ENCODE results near the gene HSPA12A. TPM values are rescaled to one million over a fixed set of nuclear protein-coding genes. Genes with fewer than 3 reads are reported as not detected.

The HSPA12A gene
- total RNA-seq, 1 donor: 10.9 TPM

DNA sequence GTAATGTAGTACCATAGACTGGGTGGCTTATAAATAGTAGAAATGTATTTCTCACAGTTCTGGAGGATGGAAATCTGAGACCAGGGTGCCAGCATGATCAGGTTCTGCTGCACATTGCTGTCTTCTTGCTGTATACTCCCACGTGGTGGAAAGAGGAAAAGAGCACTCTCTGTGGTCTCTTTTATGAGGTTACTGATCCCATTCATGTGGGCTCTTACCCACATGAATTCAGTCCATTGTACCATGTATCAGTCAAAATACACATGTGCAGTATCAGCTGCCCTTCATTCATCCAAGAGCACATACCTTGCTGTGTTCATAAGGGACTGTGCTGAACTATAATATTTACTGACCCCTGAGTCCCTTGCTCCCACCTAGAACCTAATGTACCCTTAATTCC, 104.5 kb downstream of the HSPA12A start:
- no peaks in the 10 kb centered on the region for H3K79me2 ChIP-seq (ENCODE audit: insufficient read depth, low read length)
- TF ChIP-seq, protein P1, sequence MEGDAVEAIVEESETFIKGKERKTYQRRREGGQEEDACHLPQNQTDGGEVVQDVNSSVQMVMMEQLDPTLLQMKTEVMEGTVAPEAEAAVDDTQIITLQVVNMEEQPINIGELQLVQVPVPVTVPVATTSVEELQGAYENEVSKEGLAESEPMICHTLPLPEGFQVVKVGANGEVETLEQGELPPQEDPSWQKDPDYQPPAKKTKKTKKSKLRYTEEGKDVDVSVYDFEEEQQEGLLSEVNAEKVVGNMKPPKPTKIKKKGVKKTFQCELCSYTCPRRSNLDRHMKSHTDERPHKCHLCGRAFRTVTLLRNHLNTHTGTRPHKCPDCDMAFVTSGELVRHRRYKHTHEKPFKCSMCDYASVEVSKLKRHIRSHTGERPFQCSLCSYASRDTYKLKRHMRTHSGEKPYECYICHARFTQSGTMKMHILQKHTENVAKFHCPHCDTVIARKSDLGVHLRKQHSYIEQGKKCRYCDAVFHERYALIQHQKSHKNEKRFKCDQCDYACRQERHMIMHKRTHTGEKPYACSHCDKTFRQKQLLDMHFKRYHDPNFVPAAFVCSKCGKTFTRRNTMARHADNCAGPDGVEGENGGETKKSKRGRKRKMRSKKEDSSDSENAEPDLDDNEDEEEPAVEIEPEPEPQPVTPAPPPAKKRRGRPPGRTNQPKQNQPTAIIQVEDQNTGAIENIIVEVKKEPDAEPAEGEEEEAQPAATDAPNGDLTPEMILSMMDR (IDR thresholded peaks at IDR 0.05; ENCODE audit: extremely low read depth, low read depth, low read length): no peak
- H3K4me1 ChIP-seq (ENCODE audit: insufficient read depth, low read length): no peaks in the 10 kb centered on the region
- no peaks in the 10 kb centered on the region for H3K36me3 ChIP-seq (ENCODE audit: insufficient read depth, low read length)
- no peak for DNase-seq (ENCODE audit: insufficient read length, low spot score, missing footprints)
- no peaks in the 10 kb centered on the region for H3K9me3 ChIP-seq (ENCODE audit: low read depth, low read length)
- H3K4me2 ChIP-seq (ENCODE audit: insufficient read depth, low read length): no peak overlapping the region
- H3K4me3 ChIP-seq (ENCODE audit: insufficient read depth, low read length): no peak overlapping the region
- H3K27me3 ChIP-seq (ENCODE audit: insufficient read depth, low read length): no peaks in the 10 kb centered on the region
- no peak overlapping the region for H3K27ac ChIP-seq (ENCODE audit: low read depth, low read length)
- H4K20me1 ChIP-seq (ENCODE audit: insufficient read depth, low read length): no peaks in the 10 kb centered on the region
- no peak overlapping the region for H2AFZ ChIP-seq (ENCODE audit: low read length)

DNA sequence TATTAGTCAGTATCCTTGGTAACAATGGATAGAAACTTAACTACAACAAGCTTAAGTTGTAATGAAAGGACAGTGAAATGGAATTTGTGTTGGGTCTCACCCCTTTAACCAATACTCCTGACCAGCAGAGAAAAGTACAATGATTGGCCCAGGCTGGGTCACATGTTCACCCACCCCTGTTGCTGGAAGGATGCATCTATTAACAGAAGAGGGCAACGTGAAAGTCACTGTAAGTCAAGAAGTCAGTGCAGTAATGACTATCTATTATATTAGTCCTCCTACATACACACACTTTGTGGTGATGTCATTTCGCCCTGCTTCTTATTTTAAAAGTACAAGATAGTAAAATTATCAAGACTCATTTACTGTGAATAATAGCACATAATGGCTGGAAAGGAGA, 105.4 kb downstream of the HSPA12A start:
- Histone ChIP-seq H3K36me3 (ENCODE audit: insufficient read depth, low read length) (no peaks in the 10 kb centered on the region), H3K27me3 (ENCODE audit: insufficient read depth, low read length) (no peaks in the 10 kb centered on the region), H3K9me3 (ENCODE audit: low read depth, low read length) (no peaks in the 10 kb centered on the region), H3K4me1 (ENCODE audit: insufficient read depth, low read length) (no peaks in the 10 kb centered on the region), H3K27ac (ENCODE audit: low read depth, low read length) (no peak overlapping the region), H3K79me2 (ENCODE audit: insufficient read depth, low read length) (no peaks in the 10 kb centered on the region), H2AFZ (ENCODE audit: low read length) (no peak overlapping the region), H3K4me3 (ENCODE audit: insufficient read depth, low read length) (no peak overlapping the region), H3K4me2 (ENCODE audit: insufficient read depth, low read length) (no peak overlapping the region), H4K20me1 (ENCODE audit: insufficient read depth, low read length) (no peaks in the 10 kb centered on the region)
- no peak for DNase-seq (ENCODE audit: insufficient read length, low spot score, missing footprints)
- TF ChIP-seq, protein P1 (IDR thresholded peaks at IDR 0.05; ENCODE audit: extremely low read depth, low read depth, low read length): no peak

DNA sequence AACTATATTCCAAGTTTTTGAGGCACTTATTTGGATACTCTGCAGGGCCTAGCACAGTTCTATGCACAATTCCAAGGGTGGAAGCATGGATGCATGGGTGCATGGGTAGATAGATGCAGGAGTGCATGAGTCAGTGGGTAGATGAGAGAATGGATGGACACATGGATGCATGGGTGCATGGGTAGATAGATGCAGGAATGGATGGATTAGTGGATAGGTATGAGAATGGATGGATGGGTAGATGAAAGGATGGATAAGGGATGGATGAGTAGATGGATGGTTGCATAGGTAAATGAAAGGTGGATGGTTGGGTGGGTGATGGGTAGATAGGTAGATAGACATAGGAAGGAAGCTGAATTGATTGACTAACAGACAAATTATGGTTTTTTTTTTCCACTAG, 106.0 kb downstream of the HSPA12A start:
- DNase-seq (ENCODE audit: insufficient read length, low spot score, missing footprints): no peak
- Histone ChIP-seq H3K36me3 (ENCODE audit: insufficient read depth, low read length) (no peaks in the 10 kb centered on the region), H2AFZ (ENCODE audit: low read length) (no peak overlapping the region), H3K27ac (ENCODE audit: low read depth, low read length) (no peak overlapping the region), H3K4me3 (ENCODE audit: insufficient read depth, low read length) (no peak overlapping the region), H3K27me3 (ENCODE audit: insufficient read depth, low read length) (no peaks in the 10 kb centered on the region), H3K4me2 (ENCODE audit: insufficient read depth, low read length) (no peak overlapping the region), H4K20me1 (ENCODE audit: insufficient read depth, low read length) (no peaks in the 10 kb centered on the region), H3K79me2 (ENCODE audit: insufficient read depth, low read length) (no peaks in the 10 kb centered on the region), H3K9me3 (ENCODE audit: low read depth, low read length) (no peaks in the 10 kb centered on the region), H3K4me1 (ENCODE audit: insufficient read depth, low read length) (no peaks in the 10 kb centered on the region)
- TF ChIP-seq, protein P1 (IDR thresholded peaks at IDR 0.05; ENCODE audit: extremely low read depth, low read depth, low read length): no peak

DNA sequence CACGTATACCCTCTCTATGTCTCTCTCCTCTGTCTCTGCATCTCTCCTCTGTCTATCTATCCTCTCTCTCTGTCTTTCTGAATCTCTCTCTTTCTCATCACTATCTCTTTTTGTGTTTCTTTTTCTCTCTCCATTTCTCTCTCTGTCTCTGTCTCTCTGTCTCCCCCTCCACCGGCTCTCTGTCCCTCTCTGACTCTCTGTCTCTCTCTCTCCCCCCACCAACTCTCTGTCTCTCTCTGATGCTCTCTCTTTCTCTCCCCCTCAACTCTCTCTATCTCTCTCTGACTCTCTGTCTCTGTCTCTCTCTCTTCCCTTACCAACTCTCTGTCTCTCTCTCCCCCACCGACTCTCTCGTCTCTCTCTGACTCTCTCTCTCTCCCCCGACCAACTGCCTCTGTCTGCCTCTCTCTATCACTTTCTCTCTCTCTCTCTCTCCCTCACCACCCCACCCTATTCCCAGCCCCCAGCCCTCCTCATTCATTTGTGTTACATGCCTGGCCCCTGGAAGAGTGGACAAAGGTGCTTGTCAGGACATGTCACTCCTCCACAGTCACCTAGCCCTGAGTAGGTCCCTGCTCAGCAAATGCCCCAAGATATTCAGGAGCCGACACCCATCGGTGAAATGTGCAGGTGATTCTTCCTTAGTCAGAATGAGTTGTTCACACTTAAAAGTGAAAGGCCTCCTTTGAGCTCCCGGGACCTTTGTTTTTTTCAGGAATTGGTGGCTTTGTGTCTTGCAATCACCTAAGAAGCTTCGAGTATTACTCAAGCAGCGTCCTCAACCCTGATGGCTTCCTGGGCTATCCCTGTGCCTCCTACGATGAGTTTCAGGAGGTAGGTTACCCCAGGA, 108.0 kb downstream of the HSPA12A start:
- Histone ChIP-seq H3K9me3 (ENCODE audit: low read depth, low read length) (no peaks in the 10 kb centered on the region), H3K4me3 (ENCODE audit: insufficient read depth, low read length) (no peak overlapping the region), H3K79me2 (ENCODE audit: insufficient read depth, low read length) (no peaks in the 10 kb centered on the region), H4K20me1 (ENCODE audit: insufficient read depth, low read length) (no peaks in the 10 kb centered on the region), H3K4me1 (ENCODE audit: insufficient read depth, low read length) (no peaks in the 10 kb centered on the region), H3K27ac (ENCODE audit: low read depth, low read length) (no peak overlapping the region), H3K36me3 (ENCODE audit: insufficient read depth, low read length) (no peaks in the 10 kb centered on the region), H3K27me3 (ENCODE audit: insufficient read depth, low read length) (no peaks in the 10 kb centered on the region), H3K4me2 (ENCODE audit: insufficient read depth, low read length) (no peak overlapping the region), H2AFZ (ENCODE audit: low read length) (no peak overlapping the region)
- TF ChIP-seq, protein P1 (IDR thresholded peaks at IDR 0.05; ENCODE audit: extremely low read depth, low read depth, low read length): no peak
- no peak for DNase-seq (ENCODE audit: insufficient read length, low spot score, missing footprints)

Data from osteoblast (primary cell).